ENCODE data around the gene TNNC1. TPM values are rescaled to one million over a fixed set of nuclear protein-coding genes. Genes with fewer than 3 reads are reported as not detected.

The TNNC1 gene
- polyA plus RNA-seq, 3 donors, result not detected

- Histone ChIP-seq H3K36me3 (replicated peaks in 1 of 2; ENCODE audit: control insufficient read depth in 1 of 2, insufficient read depth in 2 of 2, low read length in 2 of 2) (no peaks in the 10 kb centered on the region), H3K4me3 (replicated peaks in 1 of 3; ENCODE audit: low read depth in 2 of 3, low read length in 3 of 3) (no peak overlapping the region), H4K20me1 (ENCODE audit: insufficient read depth, low read length) (no peaks in the 10 kb centered on the region), H3K9me3 (replicated peaks in 1 of 2; ENCODE audit: control insufficient read depth in 1 of 2, insufficient read depth in 1 of 2, low read length in 2 of 2) (no peaks in the 10 kb centered on the region), H3K27ac (ENCODE audit: low read depth in 1 of 2, low read length in 2 of 2) (peak overlapping the region in 1 of 2 donors; percentile 35), H2AFZ (ENCODE audit: insufficient read depth, low read depth, low read length, poor library complexity, severe bottlenecking) (no peak overlapping the region), H3K27me3 (ENCODE audit: control insufficient read depth in 2 of 2, insufficient read depth in 2 of 2, low read length in 2 of 2) (no peaks in the 10 kb centered on the region), H3K4me1 (ENCODE audit: control insufficient read depth in 1 of 2, insufficient read depth in 2 of 2, low read length in 2 of 2) (peaks cover 36 to 43% of the 10 kb centered on the region in 2 donors), H3K9ac (ENCODE audit: insufficient read depth, low read length, poor library complexity, severe bottlenecking) (no peak overlapping the region), H3K4me2 (replicated peaks; ENCODE audit: extremely low read depth, low read length, poor library complexity, severe bottlenecking) (peak overlapping the region; percentile 17), H3K79me2 (ENCODE audit: insufficient read depth, low read length) (no peaks in the 10 kb centered on the region)
- no peaks in the 10 kb centered on the region for H3K36me3 Mint-ChIP-seq
- peak overlapping the region in 6 of 7 donors; percentile 15 to 55 (median 44) for H3K27ac Mint-ChIP-seq
- DNase-seq, result peak; percentile 44 to 61 (median 56)
- intact Hi-C loops (cut with micrococcal nuclease), result no loop called here
- peaks cover 2 to 12% (median 6%) of the 10 kb centered on the region in 3 donors for H3K27me3 Mint-ChIP-seq (ENCODE audit: low read depth in 3 of 3)
- 0% methylated on average over 1 of the region's 4 CpGs for WGBS (ENCODE audit: insufficient coverage)
- no peak overlapping the region for H3K4me3 Mint-ChIP-seq
- no peak for TF ChIP-seq CTCF (IDR thresholded peaks at IDR 0.05)
- H3K4me1 Mint-ChIP-seq, result peaks cover 45% of the 10 kb centered on the region
- H3K9me3 Mint-ChIP-seq, result peaks cover 0 to 3% (median 0%) of the 10 kb centered on the region in 7 donors
Observed at GRCh38 chr3:52432691-52433141, 21.1 kb downstream of the TNNC1 start.

GRCh38 chr3:52432225-52432624 is 21.6 kb downstream of the TNNC1 start:
- H3K27ac Mint-ChIP-seq, result peak overlapping the region in 2 of 7 donors; percentile 14 to 15

More at GRCh38 chr3:52432225-52432624, 21.6 kb downstream of the TNNC1 start:
- Histone ChIP-seq H3K9me3 (replicated peaks in 1 of 2; ENCODE audit: control insufficient read depth in 1 of 2, insufficient read depth in 1 of 2, low read length in 2 of 2) (no peaks in the 10 kb centered on the region), H3K79me2 (ENCODE audit: insufficient read depth, low read length) (no peaks in the 10 kb centered on the region), H3K4me3 (replicated peaks in 1 of 3; ENCODE audit: low read depth in 2 of 3, low read length in 3 of 3) (no peak overlapping the region), H3K4me1 (ENCODE audit: control insufficient read depth in 1 of 2, insufficient read depth in 2 of 2, low read length in 2 of 2) (peaks cover 33 to 40% of the 10 kb centered on the region in 2 donors), H2AFZ (ENCODE audit: insufficient read depth, low read depth, low read length, poor library complexity, severe bottlenecking) (no peak overlapping the region), H3K4me2 (replicated peaks; ENCODE audit: extremely low read depth, low read length, poor library complexity, severe bottlenecking) (no peak overlapping the region), H3K36me3 (replicated peaks in 1 of 2; ENCODE audit: control insufficient read depth in 1 of 2, insufficient read depth in 2 of 2, low read length in 2 of 2) (no peaks in the 10 kb centered on the region), H3K27me3 (ENCODE audit: control insufficient read depth in 2 of 2, insufficient read depth in 2 of 2, low read length in 2 of 2) (no peaks in the 10 kb centered on the region), H4K20me1 (ENCODE audit: insufficient read depth, low read length) (no peaks in the 10 kb centered on the region), H3K27ac (ENCODE audit: low read depth in 1 of 2, low read length in 2 of 2) (peak overlapping the region in 1 of 2 donors; percentile 35), H3K9ac (ENCODE audit: insufficient read depth, low read length, poor library complexity, severe bottlenecking) (no peak overlapping the region)
- 74% methylated on average over 4 of the region's 6 CpGs for WGBS (ENCODE audit: insufficient coverage)
- H3K27me3 Mint-ChIP-seq (ENCODE audit: low read depth in 3 of 3), result peaks cover 2 to 12% (median 6%) of the 10 kb centered on the region in 3 donors
- no peak for DNase-seq
- H3K4me1 Mint-ChIP-seq, result peaks cover 43% of the 10 kb centered on the region
- no peaks in the 10 kb centered on the region for H3K36me3 Mint-ChIP-seq
- H3K4me3 Mint-ChIP-seq, result peak overlapping the region in 1 of 2 donors; percentile 57
- peaks cover 0 to 3% (median 0%) of the 10 kb centered on the region in 7 donors for H3K9me3 Mint-ChIP-seq
- TF ChIP-seq CTCF (IDR thresholded peaks at IDR 0.05), result no peak
- intact Hi-C loops (cut with micrococcal nuclease), result no loop called here
